Upper lobe of right lung (tissue), 1 donor: ENCODE results near the gene ARHGAP42. TPM values are rescaled to one million over a fixed set of nuclear protein-coding genes. Genes with fewer than 3 reads are reported as not detected.

Source experiments
- ATAC-seq: fragments of 200-7000 bp; cut with Tn5 transposase; one replicate; pipeline ENCODE4 v1.9.1; 2020; ENCODE audit warnings: mild to moderate bottlenecking, moderate library complexity
- DNase-seq: peaks from one replicate; pipeline ENCODE4 v3.0.0-alpha.2; 2020
- H3K27ac ChIP-seq: fragments of 200-600 bp; one replicate; pipeline ENCODE4 v1.8.0; 2022
- H3K27me3 ChIP-seq: fragments of 200-600 bp; one replicate; pipeline ENCODE4 v1.8.0; 2022; ENCODE audit warnings: mild to moderate bottlenecking
- H3K36me3 ChIP-seq: fragments of 200-600 bp; one replicate; pipeline ENCODE4 v1.8.0; 2022
- H3K4me1 ChIP-seq: fragments of 200-600 bp; one replicate; pipeline ENCODE4 v1.8.0; 2022
- H3K4me3 ChIP-seq: fragments of 200-600 bp; one replicate; pipeline ENCODE4 v1.8.0; 2022; ENCODE audit warnings: mild to moderate bottlenecking
- H3K9me3 ChIP-seq: fragments of 200-600 bp; one replicate; pipeline ENCODE4 v1.8.0; 2022
- intact Hi-C: fragments of 100-400 bp; cut with DNase I; formaldehyde crosslinking; loops from one replicate; pipeline ENCODE4 v1.11.0; 2022
- total RNA-seq: library from RNA; stranded (reverse); fragmentation: NEBNext Ultra II Directional; extraction: Animal tissue kit (Norgen Biotek cat#: 25700); gene quantifications from one replicate; pipeline ENCODE4 v1.2.1, GENCODE V29; 2021
- TF ChIP-seq, protein P1 (sequence below): fragments of 200-600 bp; IDR thresholded peaks from one replicate; pipeline ENCODE4 v1.8.0; 2022; ENCODE audit warnings: antibody characterized with exemption
- donor health status: DM: no; HTN: yes; CAD: no; lungs with severe emphysema.

ARHGAP42 gene
- total RNA-seq, 1 donor from 2014 or later: 19.8 TPM

DNA sequence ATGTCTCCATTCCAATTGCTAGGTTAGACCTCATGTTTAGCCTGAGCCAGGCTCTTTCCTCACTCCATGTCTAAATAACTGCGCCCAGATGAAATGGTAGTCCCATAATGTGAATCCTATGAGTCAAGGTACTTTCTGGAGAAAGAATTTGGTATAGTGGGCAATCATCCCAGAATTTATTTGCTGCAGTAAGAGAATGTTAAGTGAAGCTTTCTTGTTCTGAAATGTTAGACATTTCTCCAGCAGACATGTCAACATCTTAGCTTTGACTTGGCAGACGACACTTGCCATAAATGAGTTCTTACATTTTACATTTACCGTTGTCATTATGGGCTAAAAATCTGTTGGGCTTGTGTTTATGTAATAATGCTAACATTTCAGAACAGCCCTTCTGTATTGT lies 277.3 kb downstream of the ARHGAP42 start:
- TF ChIP-seq, protein P1, sequence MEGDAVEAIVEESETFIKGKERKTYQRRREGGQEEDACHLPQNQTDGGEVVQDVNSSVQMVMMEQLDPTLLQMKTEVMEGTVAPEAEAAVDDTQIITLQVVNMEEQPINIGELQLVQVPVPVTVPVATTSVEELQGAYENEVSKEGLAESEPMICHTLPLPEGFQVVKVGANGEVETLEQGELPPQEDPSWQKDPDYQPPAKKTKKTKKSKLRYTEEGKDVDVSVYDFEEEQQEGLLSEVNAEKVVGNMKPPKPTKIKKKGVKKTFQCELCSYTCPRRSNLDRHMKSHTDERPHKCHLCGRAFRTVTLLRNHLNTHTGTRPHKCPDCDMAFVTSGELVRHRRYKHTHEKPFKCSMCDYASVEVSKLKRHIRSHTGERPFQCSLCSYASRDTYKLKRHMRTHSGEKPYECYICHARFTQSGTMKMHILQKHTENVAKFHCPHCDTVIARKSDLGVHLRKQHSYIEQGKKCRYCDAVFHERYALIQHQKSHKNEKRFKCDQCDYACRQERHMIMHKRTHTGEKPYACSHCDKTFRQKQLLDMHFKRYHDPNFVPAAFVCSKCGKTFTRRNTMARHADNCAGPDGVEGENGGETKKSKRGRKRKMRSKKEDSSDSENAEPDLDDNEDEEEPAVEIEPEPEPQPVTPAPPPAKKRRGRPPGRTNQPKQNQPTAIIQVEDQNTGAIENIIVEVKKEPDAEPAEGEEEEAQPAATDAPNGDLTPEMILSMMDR: no peak
- no peak for DNase-seq
- no peaks in the 10 kb centered on the region for H3K9me3 ChIP-seq
- H3K27ac ChIP-seq: no peak overlapping the region
- no peaks in the 10 kb centered on the region for H3K36me3 ChIP-seq
- H3K27me3 ChIP-seq: no peaks in the 10 kb centered on the region
- no peak for ATAC-seq
- H3K4me1 ChIP-seq: no peaks in the 10 kb centered on the region
- intact Hi-C loops: no loop called here
- H3K4me3 ChIP-seq: no peak overlapping the region

DNA sequence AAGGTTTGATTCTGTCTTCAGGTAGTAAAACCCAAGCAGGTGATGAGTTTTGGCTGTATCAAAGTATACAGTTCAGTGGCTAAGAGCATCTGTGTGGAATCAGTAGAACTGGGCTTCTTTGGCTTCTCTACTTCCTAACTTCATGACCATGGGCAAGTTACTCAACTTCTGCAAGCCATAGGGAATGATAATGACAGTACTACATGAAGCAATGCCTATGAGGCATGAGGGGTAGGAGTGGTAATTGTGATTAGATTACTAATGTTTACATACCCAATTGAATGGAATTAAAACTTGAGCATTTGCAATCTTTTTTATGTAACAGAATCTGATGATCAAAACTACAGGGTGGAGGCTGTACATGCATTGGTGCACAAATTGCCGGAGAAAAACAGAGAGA lies 278.3 kb downstream of the ARHGAP42 start:
- intact Hi-C loops: no loop called here
- TF ChIP-seq, protein P1: no peak
- Histone ChIP-seq H3K27ac (no peak overlapping the region), H3K27me3 (no peaks in the 10 kb centered on the region), H3K4me1 (no peaks in the 10 kb centered on the region), H3K36me3 (no peaks in the 10 kb centered on the region), H3K9me3 (no peaks in the 10 kb centered on the region), H3K4me3 (no peak overlapping the region)
- ATAC-seq: no peak
- DNase-seq: no peak

DNA sequence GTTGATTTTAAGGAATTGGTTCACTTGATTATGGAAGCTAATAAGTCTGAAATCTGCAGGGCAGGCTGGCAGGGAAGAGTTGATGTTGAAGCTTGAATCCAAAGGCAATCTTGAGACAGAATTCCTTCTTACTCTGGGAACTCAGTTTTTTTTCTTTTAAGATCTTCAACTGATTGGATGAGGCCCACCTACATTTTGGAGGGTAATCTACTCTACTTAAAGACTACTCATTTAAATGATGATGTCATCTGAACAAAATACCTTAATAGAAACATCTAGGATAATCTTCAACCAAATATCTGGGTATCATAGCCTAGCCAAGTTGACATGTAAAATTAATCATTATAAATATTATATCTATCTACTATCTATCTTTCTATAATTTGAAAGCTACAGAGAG lies 279.3 kb downstream of the ARHGAP42 start:
- Histone ChIP-seq H3K36me3 (no peaks in the 10 kb centered on the region), H3K4me1 (no peaks in the 10 kb centered on the region), H3K27me3 (no peaks in the 10 kb centered on the region), H3K27ac (no peak overlapping the region), H3K9me3 (no peaks in the 10 kb centered on the region), H3K4me3 (no peak overlapping the region)
- TF ChIP-seq, protein P1: no peak
- no peak for DNase-seq
- intact Hi-C loops: no loop called here
- ATAC-seq: no peak

DNA sequence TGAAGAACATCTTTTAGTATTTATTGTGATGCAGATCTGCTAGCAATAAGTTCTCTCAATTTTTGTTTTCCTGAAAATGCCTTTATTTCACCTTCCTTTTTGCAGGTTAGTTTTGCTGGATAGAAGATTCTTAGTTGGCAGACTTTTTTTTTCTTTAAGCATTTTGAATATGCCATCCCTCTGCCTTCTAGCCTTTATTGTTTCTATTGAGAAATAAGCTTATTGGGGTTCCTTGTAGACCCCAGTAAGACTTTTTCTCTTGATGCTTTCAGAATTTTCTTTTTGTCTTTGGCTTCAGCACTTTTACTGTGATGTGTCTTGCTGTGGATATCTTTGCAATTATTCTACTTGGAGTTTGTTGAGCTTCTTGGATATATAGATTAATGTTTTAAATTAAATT lies 281.9 kb downstream of the ARHGAP42 start:
- H3K27me3 ChIP-seq: no peaks in the 10 kb centered on the region
- ATAC-seq (no peak), DNase-seq (no peak)
- no peak overlapping the region for H3K27ac ChIP-seq
- H3K4me1 ChIP-seq: no peaks in the 10 kb centered on the region
- TF ChIP-seq, protein P1: no peak
- no peaks in the 10 kb centered on the region for H3K9me3 ChIP-seq
- H3K4me3 ChIP-seq: no peak overlapping the region
- H3K36me3 ChIP-seq: no peaks in the 10 kb centered on the region
- intact Hi-C loops: no loop called here

DNA sequence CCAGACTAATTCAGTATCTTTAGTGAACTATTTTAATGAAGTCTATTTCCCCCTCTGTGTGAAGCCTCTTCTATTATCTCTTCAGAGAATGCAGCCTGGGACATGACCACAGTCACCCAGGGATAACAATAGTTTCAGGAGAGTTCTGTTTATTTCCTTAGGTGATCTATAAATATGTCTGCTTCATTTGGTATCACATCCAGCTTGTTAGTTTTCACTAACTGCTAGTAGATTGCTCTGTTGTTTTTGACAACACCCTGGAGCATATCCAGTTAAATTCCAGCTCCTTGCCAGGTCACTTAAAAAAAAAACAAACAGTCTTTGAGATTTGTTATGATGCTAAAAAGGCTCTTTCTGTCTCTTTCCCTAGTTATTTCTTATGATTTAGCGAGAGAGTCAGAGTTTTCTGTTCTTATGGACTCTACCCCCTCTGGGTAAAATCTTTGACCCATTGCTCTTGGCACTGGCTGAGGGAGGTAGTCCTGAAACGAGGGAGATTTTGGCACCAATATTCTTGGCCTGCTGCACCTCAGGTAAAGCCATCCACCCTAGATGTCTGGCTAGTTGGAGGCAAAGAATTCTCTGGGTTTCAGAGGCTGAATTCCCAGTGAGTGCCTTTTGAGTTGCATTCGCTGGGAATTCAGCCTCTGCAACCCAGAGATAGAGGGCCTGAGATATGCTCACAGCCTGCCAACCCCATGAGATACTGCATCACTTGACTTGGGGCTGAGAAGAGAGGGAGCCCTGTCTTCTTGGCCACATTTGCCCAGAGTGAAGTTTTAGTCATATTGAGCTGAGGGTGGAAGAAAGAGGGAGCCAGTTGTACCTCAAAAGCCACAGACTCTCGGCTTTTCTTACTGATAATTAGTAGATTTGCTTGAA lies 283.4 kb downstream of the ARHGAP42 start:
- ATAC-seq (no peak), DNase-seq (no peak)
- H3K27ac ChIP-seq: no peak overlapping the region
- TF ChIP-seq, protein P1: no peak
- intact Hi-C loops: no loop called here
- H3K27me3 ChIP-seq: no peaks in the 10 kb centered on the region
- no peaks in the 10 kb centered on the region for H3K36me3 ChIP-seq
- H3K4me1 ChIP-seq: no peaks in the 10 kb centered on the region
- no peaks in the 10 kb centered on the region for H3K9me3 ChIP-seq
- H3K4me3 ChIP-seq: no peak overlapping the region
